ENCODE data around the gene PVALB.

DNA sequence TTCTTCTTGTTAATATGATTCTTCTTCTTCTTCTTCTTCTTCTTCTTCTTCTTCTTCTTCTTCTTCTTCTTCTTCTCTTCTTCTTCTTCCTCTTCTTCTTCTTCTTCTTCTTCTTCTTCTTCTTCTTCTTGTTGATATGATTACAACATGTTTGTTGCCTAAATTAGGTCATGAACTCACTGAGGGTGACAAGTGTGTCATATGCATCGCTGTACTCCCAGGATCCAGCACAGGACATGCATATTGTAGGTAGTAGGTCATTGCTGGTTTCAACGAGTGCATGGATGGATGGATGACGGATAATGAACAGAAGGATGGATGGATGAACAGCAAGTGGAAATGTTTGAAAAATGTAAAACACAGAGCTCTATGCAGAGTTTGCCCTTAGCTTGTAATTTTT lies 14.9 kb upstream of the PVALB start:
- TF ChIP-seq CTCF (conservative IDR thresholded peaks at IDR 0.05): no peak
- no peak for TF ChIP-seq ZFX (IDR thresholded peaks at IDR 0.05)

Measured in C4-2B (cell line).